HEK293T (cell line): ENCODE measurements around the gene DMBX1.

Source experiments
- BHLHE40 ChIP-seq: fragments of 450-650 bp; IDR thresholded peaks from 2 replicates; pipeline ENCODE4 v1.6.1; 2016; ENCODE audit warnings: mild to moderate bottlenecking, moderate library complexity, borderline replicate concordance
- FOXM1 ChIP-seq: fragments of 450-650 bp; IDR thresholded peaks from 2 replicates; pipeline ENCODE4 v1.6.1; 2017; ENCODE audit warnings: mild to moderate bottlenecking, borderline replicate concordance
- LEF1 ChIP-seq: fragments of 450-650 bp; IDR thresholded peaks from 2 replicates; pipeline ENCODE4 v1.6.1; 2017; ENCODE audit warnings: mild to moderate bottlenecking, borderline replicate concordance
- TARDBP ChIP-seq: fragments of 450-650 bp; IDR thresholded peaks from 2 replicates; pipeline ENCODE4 v1.6.1; 2016

DNA sequence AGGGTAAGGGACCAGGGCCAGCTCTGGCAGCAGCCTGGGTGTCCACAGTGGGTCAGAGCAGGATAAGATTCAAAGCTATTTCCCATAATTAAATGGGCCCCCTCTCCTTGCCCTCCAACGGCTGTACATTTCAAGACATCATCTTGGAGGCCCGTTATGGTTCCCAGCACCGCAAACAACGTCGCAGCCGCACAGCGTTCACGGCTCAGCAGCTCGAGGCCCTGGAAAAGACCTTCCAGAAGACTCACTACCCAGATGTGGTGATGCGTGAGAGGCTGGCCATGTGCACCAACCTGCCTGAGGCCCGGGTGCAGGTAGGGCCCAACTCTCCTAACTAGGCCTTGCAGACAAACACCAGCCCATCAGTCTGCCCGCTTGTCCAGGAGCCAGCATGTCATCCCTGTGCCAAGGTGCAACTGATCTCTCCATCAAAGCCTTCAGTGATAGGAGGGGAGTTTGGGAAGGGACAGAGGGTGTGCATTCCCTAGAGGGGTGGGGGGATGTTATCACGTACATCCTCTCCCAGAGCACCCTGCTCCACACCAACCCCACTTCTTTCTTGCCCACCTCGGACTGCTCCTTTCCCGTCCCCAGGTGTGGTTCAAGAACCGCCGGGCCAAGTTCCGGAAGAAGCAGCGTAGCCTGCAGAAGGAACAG is 20.8 kb downstream of the DMBX1 start:
- no peak for TF ChIP-seq TARDBP
- no peak for TF ChIP-seq LEF1
- no peak for TF ChIP-seq BHLHE40
- no peak for TF ChIP-seq FOXM1
